OCI-LY7 (cell line): ENCODE results near the gene SEMA3D.

Experiments used
- CTCF ChIP-seq: fragments of 200-600 bp; sonication (generic); conservative IDR thresholded peaks from 2 replicates; pipeline ENCODE4 v1.5.1; 2014; ENCODE audit warnings: mild to moderate bottlenecking, antibody characterized with exemption, low read length, moderate library complexity, mixed read lengths
- EZH2phosphoT487 ChIP-seq: fragments of 200-600 bp; sonication (generic); IDR thresholded peaks from 2 replicates; pipeline ENCODE4 v1.6.1; 2018; ENCODE audit warnings: low read depth, borderline replicate concordance, mild to moderate bottlenecking, mixed run types, antibody characterized with exemption, low read length, moderate library complexity, mixed read lengths

- TF ChIP-seq CTCF: peak; percentile 84
- TF ChIP-seq EZH2phosphoT487: no peak
Observed at GRCh38 chr7:85030893-85031292, 156.0 kb downstream of the SEMA3D start.
